ENCODE measurements around the gene EYS. TPM values are rescaled to one million over a fixed set of nuclear protein-coding genes. Genes with fewer than 3 reads are reported as not detected.

EYS gene
- total and polyA plus RNA-seq, 2 of the 13 experiments (the other 11 are each of a cell fraction or from before 2014, with no cell fraction given) = 0.04 to 0.07 TPM

DNA sequence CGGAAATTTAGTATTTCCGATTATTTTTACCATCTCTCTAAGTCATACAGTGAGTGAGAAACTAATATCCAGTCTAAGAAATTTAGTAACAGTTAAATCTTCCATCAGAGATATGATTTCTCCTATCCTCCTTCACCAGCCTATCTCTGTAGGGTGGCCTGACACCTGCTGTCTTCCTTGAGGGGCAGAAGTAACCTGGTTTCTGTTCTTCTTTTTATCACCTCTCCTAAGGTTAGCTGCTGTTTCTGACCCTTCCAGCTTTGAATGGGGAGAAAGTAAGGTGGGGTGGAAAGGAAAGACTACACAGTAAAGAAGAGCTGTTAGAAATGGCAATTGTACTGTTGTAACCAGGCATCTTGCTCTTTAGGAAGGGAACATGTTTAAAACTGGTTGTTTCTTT is 1623.8 kb downstream of the EYS start:
- no peaks in the 10 kb centered on the region for H3K9me3 ChIP-seq (ENCODE audit: low read length)
- ATAC-seq = no peak
- H3K9ac ChIP-seq (ENCODE audit: insufficient read depth, low read depth, low read length) = no peak overlapping the region
- no peak overlapping the region for H3K27ac ChIP-seq (ENCODE audit: extremely low read length, insufficient read depth, low read length)
- H3K4me3 ChIP-seq (replicated peaks in 1 of 3; ENCODE audit: insufficient read depth in 1 of 3, low read depth in 2 of 3, low read length in 3 of 3) = no peak overlapping the region
- H2AFZ ChIP-seq (ENCODE audit: low read length) = no peak overlapping the region
- H3K4me1 ChIP-seq (ENCODE audit: insufficient read depth, low read length) = peaks cover 18% of the 10 kb centered on the region
- ChIA-PET POLR2A (no interaction called here), CTCF (ENCODE audit: low intra/inter-chr PET ratio, low total read pairs) (no interaction called here)
- no peak for DNase-seq (ENCODE audit: low spot score)
- H3K36me3 ChIP-seq (replicated peaks in 1 of 2; ENCODE audit: control insufficient read depth in 1 of 2, insufficient read depth in 2 of 2, low read length in 2 of 2) = no peaks in the 10 kb centered on the region
- no peaks in the 10 kb centered on the region for H3K79me2 ChIP-seq (ENCODE audit: insufficient read depth, low read length)
- WGBS (ENCODE audit: low lambda C conversion rate) = 39% methylated on average over 2 of the region's 2 CpGs
- no peak overlapping the region for H3K4me2 ChIP-seq (ENCODE audit: low read depth, low read length)
- no TSS peak for BruUV-seq (replicated peaks)
- H4K20me1 ChIP-seq (ENCODE audit: insufficient read depth, low read length) = no peaks in the 10 kb centered on the region
- in situ Hi-C loops (cut with HindIII; ENCODE audit: extremely low pct_ligation_motif_present, low pct_unique_long_range_greater_than_20kb) = no loop called here
- no peak for FAIRE-seq
- peaks cover 0 to 5% of the 10 kb centered on the region in 2 experiments; a peak in 1 of 5 replicates for H3K27me3 ChIP-seq (ENCODE audit: control insufficient read depth in 1 of 2, insufficient read depth in 2 of 2, low read length in 2 of 2)
- intact Hi-C loops (cut with micrococcal nuclease; ENCODE audit: unreplicated experiment) = loop anchor here (5.0 kb wide), 2 partner anchors 36 to 161 kb away; no protein-coding TSS in a partner anchor
- TF ChIP-seq SYNCRIP (IDR thresholded peaks at IDR 0.05; ENCODE audit: insufficient read depth, low read depth, low read length) (no peak), ZNF335 (CRISPR knock-in tag; IDR thresholded peaks at IDR 0.05) (no peak), ZBTB40 (IDR thresholded peaks at IDR 0.05) (no peak), ZBTB40 (CRISPR knock-in tag; IDR thresholded peaks at IDR 0.05) (no peak), GMEB1 (CRISPR knock-in tag; IDR thresholded peaks at IDR 0.05; ENCODE audit: borderline replicate concordance) (no peak), NFIC (IDR thresholded peaks at IDR 0.05; ENCODE audit: low read length) (no peak), GRHL1 (CRISPR knock-in tag; conservative IDR thresholded peaks at IDR 0.05) (no peak)
- TF ChIP-seq, protein P1, sequence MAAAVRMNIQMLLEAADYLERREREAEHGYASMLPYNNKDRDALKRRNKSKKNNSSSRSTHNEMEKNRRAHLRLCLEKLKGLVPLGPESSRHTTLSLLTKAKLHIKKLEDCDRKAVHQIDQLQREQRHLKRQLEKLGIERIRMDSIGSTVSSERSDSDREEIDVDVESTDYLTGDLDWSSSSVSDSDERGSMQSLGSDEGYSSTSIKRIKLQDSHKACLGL (CRISPR knock-in tag; IDR thresholded peaks at IDR 0.05) = no peak

Measured in HepG2 (cell line).